Prostate gland (tissue), 2 donors: ENCODE results near the gene TAF11L14.
"Not testable (repeated sequence)": the region's sequence is repeated elsewhere in the genome, so short reads cannot be mapped to it uniquely, and the experiment has no call there.

ENCODE experiments used
- POLR2A ChIP-seq: fragments of 450-650 bp; IDR thresholded peaks from one replicate; pipeline ENCODE4 v1.6.1; 2016; ENCODE audit warnings: antibody characterized with exemption, mild to moderate bottlenecking
- POLR2AphosphoS5 ChIP-seq: sonication (generic); formaldehyde crosslinking; IDR thresholded peaks from one replicate; pipeline ENCODE4 v1.6.1; 2017; ENCODE audit warnings: antibody characterized with exemption
- TF ChIP-seq, protein P1 (sequence below), 4 experiments: fragments of 200-600 bp in 2 of 4; fragments of 450-650 bp in 2 of 4; sonication (generic) in 2 of 4; IDR thresholded peaks; 1 replicate in 3 of 4; 2 replicates in 1 of 4; pipeline ENCODE4 v1.5.1; 2016 to 2019; ENCODE audit warnings: antibody characterized with exemption in 4 of 4, mild to moderate bottlenecking in 2 of 4, moderate library complexity in 2 of 4

DNA sequence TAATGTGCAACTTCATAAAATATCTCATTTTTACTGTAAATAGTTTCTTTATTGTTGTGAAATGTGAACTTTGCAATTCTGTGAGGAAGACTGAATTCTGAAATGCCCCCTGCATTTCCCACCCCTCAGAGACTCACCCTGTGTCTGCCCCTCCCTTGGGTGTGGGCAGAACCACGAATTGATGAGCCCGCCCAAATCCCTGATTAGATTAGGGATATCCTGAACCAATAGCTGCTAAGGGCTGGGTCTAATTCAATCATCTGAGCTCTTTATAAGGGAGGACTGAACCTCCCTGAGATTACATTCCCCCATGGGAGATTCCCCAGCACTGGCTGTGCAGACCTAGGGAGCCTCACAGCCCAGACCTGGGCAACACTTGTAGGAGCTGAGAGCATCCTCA is 24.2 kb upstream of the TAF11L14 start, which contains the start of gene TAF11L12:
- TF ChIP-seq, protein P1, sequence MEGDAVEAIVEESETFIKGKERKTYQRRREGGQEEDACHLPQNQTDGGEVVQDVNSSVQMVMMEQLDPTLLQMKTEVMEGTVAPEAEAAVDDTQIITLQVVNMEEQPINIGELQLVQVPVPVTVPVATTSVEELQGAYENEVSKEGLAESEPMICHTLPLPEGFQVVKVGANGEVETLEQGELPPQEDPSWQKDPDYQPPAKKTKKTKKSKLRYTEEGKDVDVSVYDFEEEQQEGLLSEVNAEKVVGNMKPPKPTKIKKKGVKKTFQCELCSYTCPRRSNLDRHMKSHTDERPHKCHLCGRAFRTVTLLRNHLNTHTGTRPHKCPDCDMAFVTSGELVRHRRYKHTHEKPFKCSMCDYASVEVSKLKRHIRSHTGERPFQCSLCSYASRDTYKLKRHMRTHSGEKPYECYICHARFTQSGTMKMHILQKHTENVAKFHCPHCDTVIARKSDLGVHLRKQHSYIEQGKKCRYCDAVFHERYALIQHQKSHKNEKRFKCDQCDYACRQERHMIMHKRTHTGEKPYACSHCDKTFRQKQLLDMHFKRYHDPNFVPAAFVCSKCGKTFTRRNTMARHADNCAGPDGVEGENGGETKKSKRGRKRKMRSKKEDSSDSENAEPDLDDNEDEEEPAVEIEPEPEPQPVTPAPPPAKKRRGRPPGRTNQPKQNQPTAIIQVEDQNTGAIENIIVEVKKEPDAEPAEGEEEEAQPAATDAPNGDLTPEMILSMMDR (IDR thresholded peaks at IDR 0.05) = not testable (repeated sequence)
- TF ChIP-seq POLR2A, POLR2AphosphoS5: not testable (repeated sequence)
